Stimulated activated CD4-positive, alpha-beta T cell treated with anti-CD3 and anti-CD28 coated beads, Interleukin-12 subunit alpha, Interleukin-12 subunit beta, amount 100 ng/mL, for 24 hours (primary cell): ENCODE measurements around the gene PTPN18.

Experiments
- DNase-seq, 2 experiments: peaks; one replicate each; pipeline ENCODE4 v3.0.0-alpha.2; 2020; ENCODE audit warnings: low read depth in 2 of 2

PTPN18 gene

GRCh38 chr2:130365075-130365474, 9.2 kb downstream of the PTPN18 start:
- DNase-seq = no peak

GRCh38 chr2:130365963-130366362, 10.1 kb downstream of the PTPN18 start:
- no peak for DNase-seq

GRCh38 chr2:130366720-130367119, 10.9 kb downstream of the PTPN18 start:
- no peak for DNase-seq

GRCh38 chr2:130368786-130369185, 12.9 kb downstream of the PTPN18 start:
- DNase-seq = no peak

GRCh38 chr2:130369311-130369964, 13.6 kb downstream of the PTPN18 start:
- no peak for DNase-seq

GRCh38 chr2:130369965-130370341, 14.1 kb downstream of the PTPN18 start:
- DNase-seq = no peak

- no peak for DNase-seq
Observed at GRCh38 chr2:130370490-130370889, 14.6 kb downstream of the PTPN18 start.

GRCh38 chr2:130371723-130372054, 15.8 kb downstream of the PTPN18 start:
- no peak for DNase-seq

- peak; percentile 49 to 70 for DNase-seq
Observed at GRCh38 chr2:130372055-130372832, 16.4 kb downstream of the PTPN18 start.

- no peak for DNase-seq
Observed at GRCh38 chr2:130372833-130373807, 17.3 kb downstream of the PTPN18 start.

GRCh38 chr2:130373808-130374365, 18.0 kb downstream of the PTPN18 start:
- no peak for DNase-seq

- DNase-seq = no peak
Observed at GRCh38 chr2:130374587-130375290, 18.9 kb downstream of the PTPN18 start.

GRCh38 chr2:130375291-130376266, 19.7 kb downstream of the PTPN18 start:
- DNase-seq = no peak

- DNase-seq = no peak
Observed at GRCh38 chr2:130376433-130377293, 20.8 kb downstream of the PTPN18 start.

- no peak for DNase-seq
Observed at GRCh38 chr2:130377491-130377890, 21.6 kb downstream of the PTPN18 start.

GRCh38 chr2:130378206-130378897, 22.5 kb downstream of the PTPN18 start:
- no peak for DNase-seq

- DNase-seq = no peak
Observed at GRCh38 chr2:130378898-130379214, 23.0 kb downstream of the PTPN18 start.

GRCh38 chr2:130380096-130380934, 24.5 kb downstream of the PTPN18 start:
- no peak for DNase-seq
